ENCODE results near the gene HOXB13. TPM values are rescaled to one million over a fixed set of nuclear protein-coding genes. Genes with fewer than 3 reads are reported as not detected.

Gene HOXB13
- not detected in 2 replicates for total RNA-seq

DNA sequence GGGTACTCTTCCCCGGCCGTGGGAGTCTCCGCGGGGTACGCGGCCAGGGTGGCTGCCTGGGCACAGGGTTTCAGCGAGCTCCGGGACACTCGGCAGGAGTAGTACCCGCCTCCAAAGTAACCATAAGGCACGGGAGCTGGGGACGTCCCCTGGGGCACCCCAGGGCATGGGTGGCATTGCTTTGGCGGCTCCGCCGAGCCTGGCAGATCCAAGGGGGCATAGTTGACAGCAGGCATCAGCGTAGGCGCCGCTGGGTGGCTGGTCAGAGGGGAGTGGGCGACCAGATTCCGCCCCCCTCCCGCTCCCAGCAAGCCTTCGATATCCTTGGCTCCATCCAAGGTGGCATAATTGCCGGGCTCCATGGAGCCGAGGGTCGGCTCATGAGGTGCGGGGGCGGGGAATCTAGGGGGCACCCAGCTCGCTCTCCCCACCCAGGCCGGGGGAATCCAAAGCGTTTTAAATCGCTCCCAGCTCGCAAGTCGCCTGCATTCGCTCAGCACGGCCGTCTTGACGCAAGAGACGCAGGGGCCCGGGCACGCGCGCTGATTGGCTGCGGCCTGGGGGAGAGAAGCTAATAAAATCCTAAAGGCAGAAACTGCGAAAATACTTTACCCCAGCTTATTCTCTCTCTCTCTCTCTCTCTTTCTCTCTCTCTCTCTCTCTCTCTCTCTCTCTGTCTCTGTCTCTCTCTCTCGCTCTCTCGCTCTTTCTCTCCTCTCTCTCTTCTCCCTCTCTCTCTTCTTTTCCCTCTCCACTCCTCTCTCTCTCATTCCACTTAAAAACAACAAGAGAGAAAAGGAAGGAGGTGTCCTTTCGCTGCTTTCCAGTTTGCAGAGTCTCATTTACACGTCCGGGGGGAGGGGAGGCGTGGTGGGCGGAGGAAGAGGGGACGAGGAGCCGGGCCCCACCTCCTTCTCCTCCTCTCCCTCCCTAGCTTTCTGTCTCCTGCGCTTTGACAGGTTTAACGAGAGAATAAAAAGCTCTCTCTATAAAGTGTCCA lies at the start of gene HOXB13:
TSS of gene HOXB13 (minus strand) at position 519 of the 1,000 bp plus-strand sequence. CDS start at position 362, 157 bp downstream.

DNA sequence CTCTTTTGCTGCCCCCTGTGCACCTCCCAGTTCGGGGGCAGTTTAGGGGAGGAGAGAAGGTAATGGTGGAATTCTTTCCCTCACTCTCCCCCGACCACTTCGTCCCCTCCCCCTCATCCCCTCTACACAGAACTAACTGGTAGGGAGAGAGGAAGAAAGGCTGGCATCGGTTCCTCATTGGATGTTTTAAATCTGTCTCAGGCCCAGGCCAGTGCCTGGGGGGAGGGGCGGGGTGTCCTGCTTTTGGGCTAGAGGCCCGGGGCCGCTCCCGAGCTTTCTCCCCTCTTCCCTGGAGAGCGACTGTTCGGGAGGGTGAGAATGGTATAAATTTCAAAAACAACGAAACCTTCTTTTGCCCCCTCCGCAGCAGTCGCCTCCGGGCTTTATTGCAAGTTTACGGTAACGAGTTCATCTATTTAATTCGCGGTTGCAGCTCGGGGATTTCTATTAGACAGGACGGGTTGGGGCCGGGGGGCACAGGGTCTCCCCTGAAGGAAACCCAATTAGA lies 5.6 kb downstream of the HOXB13 start, which contains the start of gene PRAC2:
TSS of gene PRAC2 (plus strand) at position 271 of the 508 bp plus-strand sequence. CDS start 1,226 bp downstream, outside the sequence.

DNA sequence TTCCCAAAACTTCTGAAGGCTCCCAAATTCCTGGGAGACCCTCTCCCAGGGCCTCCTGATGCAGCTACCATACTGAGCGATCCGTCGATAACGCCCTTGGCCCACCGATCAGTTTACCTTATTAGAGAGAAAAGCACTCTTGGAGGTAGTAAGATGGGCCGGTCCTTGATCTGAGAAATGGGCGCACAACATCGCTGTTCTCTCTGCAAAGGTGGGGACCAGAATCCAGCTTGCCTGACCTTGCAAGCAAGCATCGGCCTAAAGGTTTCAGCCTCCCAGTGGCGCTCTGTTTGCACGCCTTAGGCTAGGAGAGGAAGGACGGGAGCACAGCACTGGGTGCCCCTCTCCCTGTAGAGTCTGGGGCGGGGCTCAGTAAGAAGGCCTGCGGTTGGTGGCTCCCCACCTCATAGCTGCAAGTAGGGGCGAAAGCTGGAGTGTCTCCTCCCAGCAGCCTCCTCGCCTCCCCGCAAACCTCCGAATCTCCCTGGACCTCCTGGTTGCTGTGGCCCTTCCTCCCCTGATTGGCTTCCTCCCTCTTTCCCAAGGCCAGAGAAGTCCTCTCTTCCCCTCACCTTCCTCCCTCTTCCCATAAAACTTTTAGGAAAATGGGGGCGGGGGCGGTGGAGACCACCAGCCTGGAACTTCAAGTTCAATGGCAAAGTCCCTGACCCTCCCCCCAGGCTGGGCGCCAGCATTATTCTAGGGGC lies 6.2 kb downstream of the HOXB13 start, which contains the start of gene PRAC1:
TSS of gene PRAC1 (minus strand) at position 318 of the 707 bp plus-strand sequence. CDS start at position 192, 126 bp downstream.

Other genes starting within 250 kb of the HOXB13 start
- not detected in 2 replicates for gene HOXB1, start 197.7 kb downstream of the HOXB13 start, total RNA-seq
- 8.0 and 8.6 TPM in 2 replicates for gene HOXB2, start 183.6 kb downstream of the HOXB13 start, total RNA-seq
- 1.00 and 1.1 TPM in 2 replicates for gene HOXB4, start 150.4 kb downstream of the HOXB13 start, total RNA-seq
- 3.0 and 4.0 TPM in 2 replicates for gene HOXB3, start 138.5 kb downstream of the HOXB13 start, total RNA-seq
- not detected in 2 replicates for gene HOXB5, start 135.0 kb downstream of the HOXB13 start, total RNA-seq
- gene HOXB6, start 123.8 kb downstream of the HOXB13 start, total RNA-seq = 0.62 and 0.77 TPM in 2 replicates
- 1.4 and 1.7 TPM in 2 replicates for gene HOXB7, start 117.7 kb downstream of the HOXB13 start, total RNA-seq
- gene HOXB8, start 113.5 kb downstream of the HOXB13 start, total RNA-seq = 0.22 TPM in 1 of 2 replicates, not detected in the other
- gene HOXB9, start 102.4 kb downstream of the HOXB13 start, total RNA-seq = not detected in 2 replicates
- not detected in 2 replicates for gene PRAC1, start 6.2 kb downstream of the HOXB13 start, total RNA-seq
- gene PRAC2, start 5.6 kb downstream of the HOXB13 start, total RNA-seq = not detected in 2 replicates
- gene TTLL6, start 88.5 kb upstream of the HOXB13 start, total RNA-seq = not detected in 2 replicates
- 52.5 and 53.5 TPM in 2 replicates for gene CALCOCO2, start 102.3 kb upstream of the HOXB13 start, total RNA-seq
- 36.5 and 45.2 TPM in 2 replicates for gene ATP5MC1, start 164.0 kb upstream of the HOXB13 start, total RNA-seq
- gene UBE2Z, start 179.7 kb upstream of the HOXB13 start, total RNA-seq = 64.6 and 74.8 TPM in 2 replicates
- gene SNF8, start 216.1 kb upstream of the HOXB13 start, total RNA-seq = 110 and 124 TPM in 2 replicates
- not detected in 2 replicates for gene GIP, start 239.8 kb upstream of the HOXB13 start, total RNA-seq